Measurements from ENCODE around the gene RNF145.

DNA sequence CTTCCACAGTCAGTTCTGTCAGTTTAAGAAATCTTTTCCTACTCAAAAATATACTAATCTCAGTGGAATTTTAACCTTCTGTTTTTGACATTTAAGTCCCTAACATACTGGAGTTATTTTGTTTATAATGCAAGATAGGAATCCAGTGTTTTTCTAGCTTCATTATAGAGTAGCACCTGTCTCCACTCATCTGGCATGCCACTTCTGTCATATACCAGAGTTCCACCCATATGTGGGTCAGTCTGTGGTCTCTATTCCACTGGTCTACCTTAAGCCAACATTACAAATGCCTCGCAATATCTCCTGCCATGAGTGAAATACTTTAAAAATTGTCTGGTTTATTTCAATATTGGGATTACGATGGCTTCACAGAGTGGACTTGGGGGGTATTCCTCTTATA lies 42.9 kb downstream of the RNF145 start:
- TF ChIP-seq, protein P1, sequence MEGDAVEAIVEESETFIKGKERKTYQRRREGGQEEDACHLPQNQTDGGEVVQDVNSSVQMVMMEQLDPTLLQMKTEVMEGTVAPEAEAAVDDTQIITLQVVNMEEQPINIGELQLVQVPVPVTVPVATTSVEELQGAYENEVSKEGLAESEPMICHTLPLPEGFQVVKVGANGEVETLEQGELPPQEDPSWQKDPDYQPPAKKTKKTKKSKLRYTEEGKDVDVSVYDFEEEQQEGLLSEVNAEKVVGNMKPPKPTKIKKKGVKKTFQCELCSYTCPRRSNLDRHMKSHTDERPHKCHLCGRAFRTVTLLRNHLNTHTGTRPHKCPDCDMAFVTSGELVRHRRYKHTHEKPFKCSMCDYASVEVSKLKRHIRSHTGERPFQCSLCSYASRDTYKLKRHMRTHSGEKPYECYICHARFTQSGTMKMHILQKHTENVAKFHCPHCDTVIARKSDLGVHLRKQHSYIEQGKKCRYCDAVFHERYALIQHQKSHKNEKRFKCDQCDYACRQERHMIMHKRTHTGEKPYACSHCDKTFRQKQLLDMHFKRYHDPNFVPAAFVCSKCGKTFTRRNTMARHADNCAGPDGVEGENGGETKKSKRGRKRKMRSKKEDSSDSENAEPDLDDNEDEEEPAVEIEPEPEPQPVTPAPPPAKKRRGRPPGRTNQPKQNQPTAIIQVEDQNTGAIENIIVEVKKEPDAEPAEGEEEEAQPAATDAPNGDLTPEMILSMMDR (IDR thresholded peaks at IDR 0.05): no peak
- no peak for TF ChIP-seq ZFX (IDR thresholded peaks at IDR 0.05; ENCODE audit: borderline replicate concordance)
